ENCODE results near the gene SFTPD.

DNA sequence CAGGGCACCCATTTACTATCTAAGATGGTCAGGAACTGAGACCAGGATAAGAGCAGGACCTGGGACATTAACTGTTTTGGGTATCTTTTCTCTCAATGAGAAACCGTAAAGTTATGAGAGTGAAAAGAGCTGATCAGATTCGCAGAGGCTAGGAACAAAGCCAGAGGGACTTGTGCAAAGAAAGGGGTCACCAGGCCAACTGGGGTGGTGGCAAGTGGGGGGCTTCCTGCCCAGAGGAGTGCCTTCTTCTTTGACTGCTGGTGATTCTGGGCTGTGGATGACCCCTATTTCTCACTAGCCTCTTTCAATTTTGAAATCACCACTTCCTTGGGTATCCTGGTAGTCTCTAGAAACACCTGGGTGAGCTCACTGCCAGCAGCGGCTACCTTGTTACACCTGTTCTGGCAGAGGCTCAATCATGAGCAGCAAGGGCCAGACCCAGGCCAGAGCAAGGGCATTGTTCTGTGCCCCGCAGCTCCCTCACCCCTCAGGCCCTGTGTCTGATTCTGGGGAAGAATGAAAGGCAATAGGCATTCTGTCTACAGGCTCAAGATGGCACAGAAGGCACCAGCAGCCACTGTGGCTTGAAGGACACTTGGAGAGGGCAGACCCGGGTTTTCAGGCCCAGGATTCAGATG is 999 bp downstream of the SFTPD start:
- TF ChIP-seq EZH2 (IDR thresholded peaks at IDR 0.05) (no peak), POLR2AphosphoS5 (IDR thresholded peaks at IDR 0.05; ENCODE audit: borderline replicate concordance, low read depth, low read length) (no peak)

Data from SK-N-MC (cell line).